Fibroblast of gingiva (primary cell): Measurements from ENCODE around the gene ACACB.

ENCODE experiments used
- DNase-seq: peaks from one replicate; pipeline ENCODE4 v3.0.0-alpha.2; 2011; ENCODE audit warnings: low read depth

Gene ACACB

GRCh38 chr12:109255377-109255776 is 139.0 kb downstream of the ACACB start:
- DNase-seq, result peak; percentile 11

GRCh38 chr12:109256011-109256410 is 139.6 kb downstream of the ACACB start:
- no peak for DNase-seq

GRCh38 chr12:109258201-109258600 is 141.8 kb downstream of the ACACB start:
- DNase-seq, result no peak

GRCh38 chr12:109258607-109259544 is 142.5 kb downstream of the ACACB start:
- no peak for DNase-seq

- no peak for DNase-seq
Observed at GRCh38 chr12:109259545-109259895, 143.1 kb downstream of the ACACB start.

GRCh38 chr12:109261087-109261486 is 144.7 kb downstream of the ACACB start:
- no peak for DNase-seq

- no peak for DNase-seq
Observed at GRCh38 chr12:109261939-109262338, 145.6 kb downstream of the ACACB start.

GRCh38 chr12:109263439-109263838 is 147.1 kb downstream of the ACACB start:
- no peak for DNase-seq

- DNase-seq, result peak; percentile 32
Observed at GRCh38 chr12:109264095-109264942, 147.9 kb downstream of the ACACB start.

GRCh38 chr12:109264943-109265650 is 148.7 kb downstream of the ACACB start:
- no peak for DNase-seq

DNA sequence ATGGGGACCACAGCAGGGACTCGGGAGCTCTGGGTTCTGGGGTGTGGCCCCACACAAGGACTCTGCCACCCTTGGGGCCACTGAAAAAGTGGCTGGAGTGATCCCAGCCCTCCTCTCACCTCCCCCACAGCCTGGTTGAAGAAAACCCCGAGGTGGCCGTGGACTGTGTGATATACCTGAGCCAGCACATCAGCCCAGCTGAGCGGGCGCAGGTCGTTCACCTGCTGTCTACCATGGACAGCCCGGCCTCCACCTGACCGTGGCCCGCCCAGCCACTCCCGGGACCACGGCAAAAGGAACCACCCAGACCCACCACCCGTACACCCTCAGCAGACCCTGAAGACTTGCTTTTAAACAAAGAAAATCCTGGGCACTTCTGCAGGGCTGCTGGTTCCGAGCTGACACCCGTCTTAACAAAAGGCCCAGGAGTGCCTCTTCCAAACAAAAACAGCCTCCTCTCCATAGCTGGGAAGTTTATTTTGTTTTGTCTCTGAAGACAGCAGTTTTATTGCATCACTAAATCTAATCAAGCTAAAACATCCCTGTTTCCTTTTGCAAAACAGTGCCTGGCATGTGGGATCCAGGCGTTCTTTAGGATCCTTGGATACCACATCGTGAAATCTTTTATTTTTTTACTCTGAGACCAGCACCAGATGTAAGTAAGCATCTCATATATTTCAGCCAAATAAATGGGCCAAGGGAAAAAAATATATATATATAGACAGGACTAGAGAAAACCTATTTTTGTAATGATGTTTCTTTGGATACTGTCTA is 149.9 kb downstream of the ACACB start:
- no peak for DNase-seq

GRCh38 chr12:109267361-109267760 is 151.0 kb downstream of the ACACB start:
- no peak for DNase-seq

DNA sequence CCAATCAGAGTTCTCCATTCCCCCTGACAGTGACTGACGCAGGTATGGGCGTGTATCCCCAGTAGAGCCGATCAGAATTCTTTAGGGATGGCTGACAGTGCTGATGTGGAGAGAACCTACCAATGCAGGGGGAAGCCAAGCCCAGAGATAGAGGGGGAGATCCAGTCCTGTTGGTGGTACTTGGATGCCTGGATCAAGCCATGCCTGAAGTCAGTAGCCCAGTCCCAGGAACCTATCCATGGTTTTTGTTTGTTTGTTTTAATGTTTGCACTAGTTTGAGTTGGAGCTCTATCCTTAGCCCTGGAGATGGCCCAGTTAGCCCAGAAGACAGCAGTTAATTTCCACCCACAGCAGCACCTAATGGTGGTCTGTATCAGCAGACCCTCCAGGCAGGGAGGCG is 152.5 kb downstream of the ACACB start:
- no peak for DNase-seq

- DNase-seq, result no peak
Observed at GRCh38 chr12:109269428-109269827, 153.0 kb downstream of the ACACB start.

GRCh38 chr12:109270494-109270893 is 154.1 kb downstream of the ACACB start:
- DNase-seq, result no peak

- DNase-seq, result no peak
Observed at GRCh38 chr12:109271418-109271817, 155.0 kb downstream of the ACACB start.

GRCh38 chr12:109273354-109273753 is 157.0 kb downstream of the ACACB start:
- DNase-seq, result no peak

DNA sequence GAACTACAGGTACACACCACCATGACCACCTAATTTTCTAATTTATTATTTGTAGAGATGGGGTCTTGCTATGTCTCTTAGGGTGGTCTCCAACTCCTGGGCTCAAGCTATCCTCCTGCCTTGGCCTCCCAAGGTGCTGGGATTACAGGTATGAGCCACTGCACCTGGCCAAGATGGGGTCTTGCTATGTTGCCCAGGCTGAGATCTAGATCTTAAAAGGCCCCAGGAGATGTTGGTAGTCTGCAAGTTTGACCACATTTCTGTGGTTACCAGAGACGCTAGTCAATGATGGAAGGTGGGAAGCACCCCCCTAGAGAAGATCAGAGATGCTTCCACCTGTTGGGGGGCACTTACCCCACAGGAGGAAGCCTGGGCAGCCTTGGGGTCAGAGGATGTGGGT is 158.0 kb downstream of the ACACB start:
- DNase-seq, result no peak

GRCh38 chr12:109275173-109275572 is 158.8 kb downstream of the ACACB start:
- DNase-seq, result no peak

DNA sequence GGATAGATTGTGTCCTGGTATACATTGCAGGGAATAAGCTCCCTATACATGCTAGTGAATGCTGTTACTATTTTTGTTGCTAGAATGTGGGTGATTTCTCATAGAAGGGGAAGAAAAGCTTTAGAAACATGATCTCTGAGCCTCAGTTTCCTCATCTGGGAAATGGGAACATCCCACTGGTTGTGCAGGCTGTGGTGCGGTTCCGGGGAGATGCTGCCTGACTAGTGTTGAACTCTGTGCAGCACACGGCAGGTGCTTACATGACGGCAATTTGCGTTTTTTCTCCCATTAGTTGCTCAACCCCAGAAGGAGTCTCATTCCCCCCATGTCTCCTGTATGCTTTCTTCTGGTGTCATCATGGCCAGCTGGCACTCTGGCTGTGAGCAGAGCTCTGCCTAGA is 159.8 kb downstream of the ACACB start:
- DNase-seq, result no peak

GRCh38 chr12:109277255-109277898 is 161.0 kb downstream of the ACACB start:
- no peak for DNase-seq
